Breast epithelium (tissue), 3 donors: ENCODE measurements around the gene KANSL3.

Experiments used
- POLR2A ChIP-seq: fragments of 450-650 bp; IDR thresholded peaks from one replicate; pipeline ENCODE4 v1.6.1; 2016; ENCODE audit warnings: antibody characterized with exemption, mild to moderate bottlenecking, moderate library complexity
- TF ChIP-seq, protein P1 (sequence below), 3 donors: fragments of 450-650 bp; IDR thresholded peaks; one replicate each; pipeline ENCODE4 v1.5.1; 2016 to 2017; ENCODE audit warnings: antibody characterized with exemption in 3 of 3, mild to moderate bottlenecking in 3 of 3, moderate library complexity in 3 of 3

DNA sequence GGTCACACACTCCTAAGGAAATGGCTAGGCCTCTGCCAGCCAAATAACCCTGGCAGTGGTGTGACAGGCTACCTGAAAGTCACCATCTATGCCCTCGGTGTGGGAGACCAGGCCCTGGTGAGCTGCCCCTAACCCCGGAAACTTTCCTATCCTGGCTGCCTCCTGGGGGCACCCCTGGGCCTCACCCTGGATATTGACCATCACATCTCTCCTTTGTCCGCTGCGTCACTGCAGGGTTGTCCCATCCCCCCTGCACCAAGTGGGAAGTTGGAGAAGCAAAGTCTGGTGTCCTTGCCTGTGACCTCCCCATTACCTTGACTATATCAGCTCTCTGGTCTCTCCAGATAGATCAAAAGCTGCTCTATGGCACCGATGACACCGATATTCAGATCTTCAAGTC is 23.2 kb upstream of the KANSL3 start:
- no peak for TF ChIP-seq POLR2A
- TF ChIP-seq, protein P1, sequence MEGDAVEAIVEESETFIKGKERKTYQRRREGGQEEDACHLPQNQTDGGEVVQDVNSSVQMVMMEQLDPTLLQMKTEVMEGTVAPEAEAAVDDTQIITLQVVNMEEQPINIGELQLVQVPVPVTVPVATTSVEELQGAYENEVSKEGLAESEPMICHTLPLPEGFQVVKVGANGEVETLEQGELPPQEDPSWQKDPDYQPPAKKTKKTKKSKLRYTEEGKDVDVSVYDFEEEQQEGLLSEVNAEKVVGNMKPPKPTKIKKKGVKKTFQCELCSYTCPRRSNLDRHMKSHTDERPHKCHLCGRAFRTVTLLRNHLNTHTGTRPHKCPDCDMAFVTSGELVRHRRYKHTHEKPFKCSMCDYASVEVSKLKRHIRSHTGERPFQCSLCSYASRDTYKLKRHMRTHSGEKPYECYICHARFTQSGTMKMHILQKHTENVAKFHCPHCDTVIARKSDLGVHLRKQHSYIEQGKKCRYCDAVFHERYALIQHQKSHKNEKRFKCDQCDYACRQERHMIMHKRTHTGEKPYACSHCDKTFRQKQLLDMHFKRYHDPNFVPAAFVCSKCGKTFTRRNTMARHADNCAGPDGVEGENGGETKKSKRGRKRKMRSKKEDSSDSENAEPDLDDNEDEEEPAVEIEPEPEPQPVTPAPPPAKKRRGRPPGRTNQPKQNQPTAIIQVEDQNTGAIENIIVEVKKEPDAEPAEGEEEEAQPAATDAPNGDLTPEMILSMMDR (IDR thresholded peaks at IDR 0.05), result no peak
